H1 (cell line): ENCODE data around the gene TCAP. TPM values are rescaled to one million over a fixed set of nuclear protein-coding genes. Genes with fewer than 3 reads are reported as not detected.

ENCODE experiments used
- CREB1 ChIP-seq: IDR thresholded peaks from 2 replicates; pipeline ENCODE4 v1.6.1; 2012; ENCODE audit warnings: inconsistent platforms
- CTBP2 ChIP-seq: IDR thresholded peaks from 2 replicates; pipeline ENCODE4 v1.7.0; 2011; ENCODE audit warnings: borderline replicate concordance, mild to moderate bottlenecking, moderate library complexity, mixed read lengths, low read length; ENCODE audit not compliant: insufficient read depth, insufficient read length
- EZH2 ChIP-seq: fragments of 200-600 bp; sonication (generic); IDR thresholded peaks from 2 replicates; pipeline ENCODE4 v1.7.1; 2012; ENCODE audit warnings: low read depth, mild to moderate bottlenecking, moderate library complexity, low read length, inconsistent platforms; ENCODE audit not compliant: severe bottlenecking
- GTF2F1 ChIP-seq: IDR thresholded peaks from 2 replicates; pipeline ENCODE4 v1.6.1; 2012; ENCODE audit warnings: low read depth, low read length, improper control_type of control experiment, borderline replicate concordance
- PHF8 ChIP-seq: fragments of 200-600 bp; sonication (generic); conservative IDR thresholded peaks from 2 replicates; pipeline ENCODE4 v1.7.1; 2012; ENCODE audit warnings: low read depth, mild to moderate bottlenecking, inconsistent platforms, low read length, moderate library complexity
- POLR2AphosphoS5 ChIP-seq: IDR thresholded peaks from 2 replicates; pipeline ENCODE4 v1.6.1; 2011; ENCODE audit warnings: low read depth, low read length
- polyA plus RNA-seq, 7 experiments: library from polyadenylated mRNA; depleted of rRNA in 3 of 7; stranded (reverse) in 5 of 7; unstranded in 2 of 7; fragments of >200 nt in 5 of 7; fragments of 200-250 nt in 2 of 7; gene quantifications; 1 replicate in 5 of 7; 2 replicates in 1 of 7; 4 replicates in 1 of 7; pipeline versions ENCODE4 v1.2.1 to v1.2.3, GENCODE V29; 2011 to 2013; ENCODE audit warnings: missing spikeins in 2 of 7, mixed read lengths in 2 of 7
- total RNA-seq: library from RNA; stranded (reverse); fragmentation: NEBNext Ultra II Directional; extraction: Animal tissue kit (Norgen Biotek cat#: 25700); gene quantifications from 2 replicates; pipeline ENCODE4 v1.2.1, GENCODE V29; 2021

The TCAP gene
- total and polyA plus RNA-seq, 2 of the 8 experiments (the other 6 are each of a cell fraction or from before 2014, with no cell fraction given) = 0.82 to 1.4 TPM

DNA sequence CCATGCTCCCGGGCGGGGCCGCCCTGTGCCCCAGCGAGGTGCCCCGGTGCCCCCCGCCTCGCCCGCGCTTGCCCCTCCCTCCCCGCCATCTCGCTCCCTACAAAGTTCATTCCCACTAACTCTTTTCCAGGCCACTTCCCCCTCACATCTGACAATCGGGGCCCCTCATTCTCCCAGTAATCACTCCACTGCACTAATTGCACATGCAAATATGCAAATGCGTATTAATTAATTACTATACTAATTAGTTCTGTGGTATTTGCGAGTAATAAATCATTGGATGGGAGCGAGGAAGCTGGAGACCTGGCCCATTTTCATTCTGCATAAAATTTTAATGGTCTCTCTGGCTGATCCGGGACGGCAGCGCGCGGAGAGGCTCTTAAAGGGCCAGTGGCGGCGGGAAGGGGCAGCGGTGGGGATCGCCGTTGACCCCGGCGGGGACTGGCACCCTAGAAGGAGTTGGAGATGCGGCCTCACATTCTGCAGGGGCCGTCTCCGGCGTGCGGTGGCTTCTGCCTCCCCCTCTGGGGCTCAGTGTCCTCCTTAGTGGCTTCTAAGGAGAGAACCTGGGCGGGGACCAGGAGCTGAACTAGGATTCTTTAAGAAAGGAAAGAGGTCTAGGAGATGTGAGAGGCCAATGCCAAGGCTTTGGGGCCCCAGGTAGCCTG, 46.8 kb upstream of the TCAP start (continued):
- TF ChIP-seq EZH2 = peak; percentile 22
- no peak for TF ChIP-seq CTBP2
- no peak for TF ChIP-seq CREB1
- no peak for TF ChIP-seq PHF8
- TF ChIP-seq GTF2F1 = no peak
- TF ChIP-seq POLR2AphosphoS5 = no peak
